Spleen (tissue), 7 donors: ENCODE measurements around the gene CYP1A1.

Experiments used
- POLR2AphosphoS5 ChIP-seq, 3 donors: sonication (generic); formaldehyde crosslinking; IDR thresholded peaks; one replicate each; pipeline ENCODE4 v1.5.1; 2017; ENCODE audit warnings: antibody characterized with exemption in 3 of 3
- TF ChIP-seq, protein P1 (sequence below), 11 experiments: fragments of 200-600 bp in 7 of 11; fragments of 450-650 bp in 4 of 11; sonication (generic) in 4 of 11; IDR thresholded peaks in 8 of 11; conservative IDR thresholded peaks in 3 of 11; 1 replicate in 7 of 11; 2 replicates in 4 of 11; pipeline versions ENCODE4 v1.4.0 to v1.8.0; 2016 to 2021; ENCODE audit warnings: antibody characterized with exemption in 11 of 11, inconsistent platforms in 4 of 11, mild to moderate bottlenecking in 1 of 11
- donor health status: DM: no; HTN: no; CAD: no; lungs with moderate emphysema.
- donor health status: DM: no; HTN: no; CAD: no.
- donor health status: DM: no; HTN: no; CAD: no.

- no peak for TF ChIP-seq POLR2AphosphoS5 (IDR thresholded peaks at IDR 0.05)
- TF ChIP-seq, protein P1, sequence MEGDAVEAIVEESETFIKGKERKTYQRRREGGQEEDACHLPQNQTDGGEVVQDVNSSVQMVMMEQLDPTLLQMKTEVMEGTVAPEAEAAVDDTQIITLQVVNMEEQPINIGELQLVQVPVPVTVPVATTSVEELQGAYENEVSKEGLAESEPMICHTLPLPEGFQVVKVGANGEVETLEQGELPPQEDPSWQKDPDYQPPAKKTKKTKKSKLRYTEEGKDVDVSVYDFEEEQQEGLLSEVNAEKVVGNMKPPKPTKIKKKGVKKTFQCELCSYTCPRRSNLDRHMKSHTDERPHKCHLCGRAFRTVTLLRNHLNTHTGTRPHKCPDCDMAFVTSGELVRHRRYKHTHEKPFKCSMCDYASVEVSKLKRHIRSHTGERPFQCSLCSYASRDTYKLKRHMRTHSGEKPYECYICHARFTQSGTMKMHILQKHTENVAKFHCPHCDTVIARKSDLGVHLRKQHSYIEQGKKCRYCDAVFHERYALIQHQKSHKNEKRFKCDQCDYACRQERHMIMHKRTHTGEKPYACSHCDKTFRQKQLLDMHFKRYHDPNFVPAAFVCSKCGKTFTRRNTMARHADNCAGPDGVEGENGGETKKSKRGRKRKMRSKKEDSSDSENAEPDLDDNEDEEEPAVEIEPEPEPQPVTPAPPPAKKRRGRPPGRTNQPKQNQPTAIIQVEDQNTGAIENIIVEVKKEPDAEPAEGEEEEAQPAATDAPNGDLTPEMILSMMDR (IDR thresholded peaks at IDR 0.05 in 8 of 11, conservative IDR thresholded peaks at IDR 0.05 in 3 of 11), result no peak
These were observed 7.9 kb upstream of the CYP1A1 start for GRCh38 chr15:74733269-74733668.
